HepG2 (cell line): ENCODE data around the gene KLF16. TPM values are rescaled to one million over a fixed set of nuclear protein-coding genes. Genes with fewer than 3 reads are reported as not detected.
A peak's percentile ranks its signal among the peaks of the same experiment; 100 is the strongest.

Experiments
- CEBPB ChIP-seq: IDR thresholded peaks from 2 replicates; pipeline ENCODE4 v1.6.1; 2011; ENCODE audit warnings: low read depth, low read length, improper control_type of control experiment, borderline replicate concordance
- FOXK1 ChIP-seq: sonication (generic); formaldehyde crosslinking; IDR thresholded peaks from 2 replicates; pipeline ENCODE4 v1.4.0; 2020; ENCODE audit warnings: low read depth, missing genetic modification reagents, borderline replicate concordance
- HDAC6 ChIP-seq: fragments of 200-600 bp; sonication (generic); IDR thresholded peaks from 2 replicates; pipeline ENCODE4 v1.7.0; 2017; ENCODE audit warnings: mild to moderate bottlenecking, antibody characterized with exemption, low read length, low read depth
- HNRNPUL1 ChIP-seq: fragments of 200-400 bp; formaldehyde crosslinking; IDR thresholded peaks from 2 replicates; pipeline ENCODE4 v1.6.1; 2017; ENCODE audit warnings: low read depth, mild to moderate bottlenecking, low read length, moderate library complexity
- ISL2 ChIP-seq: sonication (generic); formaldehyde crosslinking; IDR thresholded peaks from 2 replicates; pipeline ENCODE4 v1.5.0; 2020; ENCODE audit warnings: missing genetic modification reagents
- MAF1 ChIP-seq: sonication (generic); formaldehyde crosslinking; IDR thresholded peaks from 2 replicates; pipeline ENCODE4 v1.5.0; 2020; ENCODE audit warnings: missing genetic modification reagents, borderline replicate concordance
- PAF1 ChIP-seq: IDR thresholded peaks from 2 replicates; pipeline ENCODE4 v1.6.1; 2016; ENCODE audit warnings: missing genetic modification reagents, missing compliant biosample characterization
- PITX1 ChIP-seq: sonication (generic); formaldehyde crosslinking; IDR thresholded peaks from 2 replicates; pipeline ENCODE4 v1.5.1; 2020; ENCODE audit warnings: mild to moderate bottlenecking, missing genetic modification reagents
- SAFB2 ChIP-seq: sonication (generic); formaldehyde crosslinking; IDR thresholded peaks from 2 replicates; pipeline ENCODE4 v1.5.1; 2020; ENCODE audit warnings: missing genetic modification reagents, low read depth, mild to moderate bottlenecking, borderline replicate concordance
- THRA ChIP-seq: sonication (generic); formaldehyde crosslinking; IDR thresholded peaks from 2 replicates; pipeline ENCODE4 v1.4.0; 2020; ENCODE audit warnings: missing genetic modification reagents, borderline replicate concordance
- ZHX2 ChIP-seq, 2 experiments: sonication (generic) in 1 of 2; formaldehyde crosslinking in 1 of 2; IDR thresholded peaks; 2 replicates each; pipeline versions ENCODE4 v1.6.1 to v1.9.0; 2014 to 2022; ENCODE audit warnings: antibody characterized with exemption in 1 of 2, borderline replicate concordance in 1 of 2, inconsistent platforms in 1 of 2, low read depth in 1 of 2, missing genetic modification reagents in 1 of 2
- ZNF354B ChIP-seq: sonication (generic); formaldehyde crosslinking; IDR thresholded peaks from 2 replicates; pipeline ENCODE4 v1.8.0; 2022; ENCODE audit warnings: mild to moderate bottlenecking, missing genetic modification reagents
- ZNF576 ChIP-seq: sonication (generic); formaldehyde crosslinking; IDR thresholded peaks from 2 replicates; pipeline ENCODE4 v1.4.0; 2020; ENCODE audit warnings: mild to moderate bottlenecking, missing genetic modification reagents
- ZNF652 ChIP-seq: IDR thresholded peaks from 2 replicates; pipeline ENCODE4 v1.6.1; 2016; ENCODE audit warnings: low read depth, borderline replicate concordance
- ZNF691 ChIP-seq: sonication (generic); formaldehyde crosslinking; IDR thresholded peaks from 2 replicates; pipeline ENCODE4 v1.4.0; 2020; ENCODE audit warnings: missing genetic modification reagents, low read depth, mild to moderate bottlenecking, borderline replicate concordance
- ZNF766 ChIP-seq: sonication (generic); formaldehyde crosslinking; IDR thresholded peaks from 2 replicates; pipeline ENCODE4 v1.5.0; 2020; ENCODE audit warnings: missing genetic modification reagents, borderline replicate concordance
- ZNF772 ChIP-seq: sonication (generic); formaldehyde crosslinking; IDR thresholded peaks from 2 replicates; pipeline ENCODE4 v1.5.0; 2020; ENCODE audit warnings: mild to moderate bottlenecking, missing genetic modification reagents
- ZNF83 ChIP-seq: sonication (generic); formaldehyde crosslinking; IDR thresholded peaks from 2 replicates; pipeline ENCODE4 v1.4.0; 2020; ENCODE audit warnings: missing genetic modification reagents, mild to moderate bottlenecking, borderline replicate concordance
- ZSCAN29 ChIP-seq: sonication (generic); formaldehyde crosslinking; conservative IDR thresholded peaks from 2 replicates; pipeline ENCODE4 v1.4.0; 2020; ENCODE audit warnings: mild to moderate bottlenecking, missing genetic modification reagents
- polyA plus RNA-seq, 8 experiments: library from polyadenylated mRNA; depleted of rRNA in 3 of 8; stranded (reverse) in 7 of 8; unstranded in 1 of 8; fragments of >200 nt; fragmentation: Illumina TruSeq in 4 of 8; extraction: Trizol in 4 of 8; gene quantifications; 2 replicates each; pipeline versions ENCODE4 v1.2.1 to v1.2.3, GENCODE V29; 2011 to 2016; ENCODE audit warnings: low read depth in 4 of 8, missing spikeins in 1 of 8, mixed read lengths in 1 of 8; ENCODE audit not compliant: insufficient read depth in 1 of 8
- total RNA-seq, 5 experiments: library from RNA; depleted of rRNA; stranded (reverse); fragments of >200 nt; fragmentation: Illumina TruSeq; extraction: Trizol; gene quantifications; 2 replicates each; pipeline ENCODE4 v1.2.3, GENCODE V29; 2016; ENCODE audit warnings: low read depth in 1 of 5
- TF ChIP-seq, protein P1 (sequence below): IDR thresholded peaks from 2 replicates; pipeline ENCODE4 v1.6.1; 2016; ENCODE audit warnings: missing genetic modification reagents, missing compliant biosample characterization

Gene KLF16
- total and polyA plus RNA-seq, 2 of the 13 experiments (the other 11 are each of a cell fraction or from before 2014, with no cell fraction given), result 3.5 to 6.7 TPM

DNA sequence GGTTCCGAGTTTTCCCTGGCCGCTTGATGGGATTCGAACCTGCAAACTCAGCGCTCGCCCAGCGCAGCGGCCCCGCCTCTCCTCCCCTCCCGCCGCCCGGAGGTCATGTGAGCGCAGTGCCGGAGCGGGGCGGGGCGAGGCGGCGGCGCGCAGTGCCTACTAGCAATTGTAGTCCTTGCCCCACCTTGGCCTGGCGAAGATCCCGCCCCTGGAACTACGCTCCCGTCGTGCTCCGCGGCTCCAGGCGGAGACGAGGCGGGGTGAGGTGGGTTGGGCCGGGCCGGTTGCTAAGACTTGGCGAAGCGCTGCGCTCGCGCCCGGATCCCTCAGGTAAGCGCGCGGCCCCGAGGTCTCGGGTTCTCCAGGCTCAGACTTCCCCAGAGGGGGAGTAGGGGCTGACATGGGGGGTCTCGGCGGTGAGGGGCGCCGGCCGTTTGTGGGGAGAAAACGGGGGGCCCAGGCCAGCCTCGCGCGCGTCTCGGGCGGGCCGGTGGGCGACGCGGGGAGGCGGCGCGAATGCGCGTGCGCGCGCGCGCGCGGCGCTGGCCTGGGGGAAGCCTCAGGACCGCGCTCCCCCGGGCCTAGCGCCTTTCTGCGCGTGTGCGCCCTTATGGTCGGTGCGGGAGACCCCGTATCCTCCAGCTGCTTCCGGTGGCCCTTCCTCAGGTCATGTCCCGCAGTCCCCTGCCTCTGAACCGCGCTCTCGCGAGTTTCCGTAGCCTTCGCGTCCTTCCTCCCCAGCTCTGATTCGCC lies 41.9 kb upstream of the KLF16 start, which contains the start of the genes ADAT3 and SCAMP4 (continued):
- TF ChIP-seq ZHX2 (IDR thresholded peaks at IDR 0.05; ENCODE audit: low read depth), result peak; percentile 63; the same call in 1 of the 2 replicates
- TF ChIP-seq ZHX2 (CRISPR knock-in tag; IDR thresholded peaks at IDR 0.05; ENCODE audit: borderline replicate concordance), result 0 out of 2 replicates have a peak, but pooled peaks have one; percentile 61
- TF ChIP-seq MAF1 (CRISPR knock-in tag), result no peak
- TF ChIP-seq HDAC6, result no peak
- TF ChIP-seq ISL2, result 0 out of 2 replicates have a peak, but pooled peaks have one; percentile 14
- peak; percentile 32; the same call in 1 of the 2 replicates for TF ChIP-seq FOXK1 (CRISPR knock-in tag)
- TF ChIP-seq, protein P1, sequence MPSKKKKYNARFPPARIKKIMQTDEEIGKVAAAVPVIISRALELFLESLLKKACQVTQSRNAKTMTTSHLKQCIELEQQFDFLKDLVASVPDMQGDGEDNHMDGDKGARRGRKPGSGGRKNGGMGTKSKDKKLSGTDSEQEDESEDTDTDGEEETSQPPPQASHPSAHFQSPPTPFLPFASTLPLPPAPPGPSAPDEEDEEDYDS (CRISPR knock-in tag), result peak; percentile 71
- TF ChIP-seq ZNF576, result no peak
- TF ChIP-seq THRA, result peak; percentile 74; the same call in 1 of the 2 replicates
- no peak for TF ChIP-seq ZNF83 (CRISPR knock-in tag)
- TF ChIP-seq HNRNPUL1, result no peak
- TF ChIP-seq PITX1 (CRISPR knock-in tag), result no peak
- no peak; the same call in 1 of the 2 replicates for TF ChIP-seq ZSCAN29 (CRISPR knock-in tag)
- 0 out of 2 replicates have a peak, but pooled peaks have one; percentile 20 for TF ChIP-seq ZNF691 (CRISPR knock-in tag)
- TF ChIP-seq CEBPB, result no peak
- no peak for TF ChIP-seq ZNF652 (CRISPR knock-in tag)
- no peak for TF ChIP-seq PAF1 (CRISPR knock-in tag)
- no peak for TF ChIP-seq ZNF354B (CRISPR knock-in tag)
- no peak for TF ChIP-seq ZNF772 (CRISPR knock-in tag)
- TF ChIP-seq SAFB2 (CRISPR knock-in tag), result peak; percentile 60; the same call in 1 of the 2 replicates
- TF ChIP-seq ZNF766 (CRISPR knock-in tag), result no peak
